Small intestine (tissue), 7 donors: ENCODE data around the gene SETBP1. TPM values are rescaled to one million over a fixed set of nuclear protein-coding genes. Genes with fewer than 3 reads are reported as not detected.
A peak's percentile ranks its signal among the peaks of the same experiment; 100 is the strongest.

Experiments used
- DNase-seq, 2 donors: peaks; one replicate each; pipeline versions ENCODE4 v3.0.0 to v3.0.0-alpha.2; 2013
- FAIRE-seq: peaks from 2 replicates; lab custom pipeline; 2012; peaks lifted over from hg19 to GRCh38; lab: Jason Lieb, UNC
- H3K27ac ChIP-seq, 3 donors: one replicate each; pipeline ENCODE4 v1.5.1; 2013; ENCODE audit warnings: low read length in 2 of 3, mild to moderate bottlenecking in 2 of 3, control low read depth in 1 of 3, inconsistent platforms in 1 of 3, low read depth in 1 of 3, moderate library complexity in 1 of 3
- H3K27me3 ChIP-seq, 3 donors: one replicate each; pipeline ENCODE4 v1.6.1; 2013; ENCODE audit warnings: low read length in 3 of 3, inconsistent platforms in 1 of 3; ENCODE audit not compliant: control insufficient read depth in 3 of 3, insufficient read depth in 3 of 3
- H3K36me3 ChIP-seq, 3 donors: one replicate each; pipeline ENCODE4 v1.6.1; 2013; ENCODE audit warnings: low read length in 3 of 3, inconsistent platforms in 1 of 3, low read depth in 1 of 3, mild to moderate bottlenecking in 1 of 3, moderate library complexity in 1 of 3; ENCODE audit not compliant: control insufficient read depth in 3 of 3, insufficient read depth in 2 of 3
- H3K4me1 ChIP-seq, 3 donors: one replicate each; pipeline ENCODE4 v1.6.1; 2013; ENCODE audit warnings: low read length in 2 of 3, inconsistent platforms in 1 of 3, low read depth in 1 of 3, mild to moderate bottlenecking in 1 of 3, moderate library complexity in 1 of 3; ENCODE audit not compliant: control insufficient read depth in 3 of 3, insufficient read depth in 2 of 3
- H3K4me3 ChIP-seq, 3 donors: one replicate each; pipeline ENCODE4 v1.5.1; 2013; ENCODE audit warnings: low read length in 3 of 3, control low read depth in 1 of 3, inconsistent platforms in 1 of 3, low read depth in 1 of 3, mild to moderate bottlenecking in 1 of 3, moderate library complexity in 1 of 3
- H3K9me3 ChIP-seq, 2 donors: one replicate each; pipeline ENCODE4 v1.6.1; 2013; ENCODE audit warnings: low read depth in 1 of 2, low read length in 1 of 2; ENCODE audit not compliant: control insufficient read depth in 2 of 2, insufficient read depth in 1 of 2
- WGBS, 3 donors: extraction: QIAGEN DNeasy Blood & Tissue Kit; methylation state at CpG; one replicate each; pipeline ENCODE4 v1.1.7; 2013; 5-methylcytosine and 5-hydroxymethylcytosine counted together
- polyA plus RNA-seq, 4 donors: library from polyadenylated mRNA; stranded (reverse) in 3 of 4; unstranded in 1 of 4; fragments of 200-250 nt in 3 of 4; fragments of 120-200 nt in 1 of 4; gene quantifications; one replicate each; pipeline versions ENCODE4 v1.2.1 to v1.2.3, GENCODE V29; 2013
- donor health status: healthy with polysubstance abuse.
- donor health status: control.
- donor health status: control.
- donor health status: Bipolar disorder and iron deficiency.
- donor health status: healthy.

SETBP1 gene
- polyA plus RNA-seq, 4 donors = 0.54 to 5.8 (median 1.8) TPM; not detected in 1

GRCh38 chr18:44876755-44877154, 196.1 kb downstream of the SETBP1 start:
- Histone ChIP-seq H3K27ac (no peak overlapping the region), H3K9me3 (peaks cover 0 to 5% of the 10 kb centered on the region in 2 donors), H3K27me3 (no peaks in the 10 kb centered on the region), H3K4me3 (no peak overlapping the region), H3K4me1 (no peaks in the 10 kb centered on the region), H3K36me3 (peaks cover 0 to 5% (median 0%) of the 10 kb centered on the region in 3 donors)
- WGBS, 3 donors = 89 to 96% (median 92%) methylated on average over 3 of the region's 3 CpGs
- DNase-seq = no peak
- no peak for FAIRE-seq

- no peak for FAIRE-seq
- no peaks in the 10 kb centered on the region for H3K4me1 ChIP-seq
Observed at GRCh38 chr18:44878335-44878734, 197.6 kb downstream of the SETBP1 start.

DNA sequence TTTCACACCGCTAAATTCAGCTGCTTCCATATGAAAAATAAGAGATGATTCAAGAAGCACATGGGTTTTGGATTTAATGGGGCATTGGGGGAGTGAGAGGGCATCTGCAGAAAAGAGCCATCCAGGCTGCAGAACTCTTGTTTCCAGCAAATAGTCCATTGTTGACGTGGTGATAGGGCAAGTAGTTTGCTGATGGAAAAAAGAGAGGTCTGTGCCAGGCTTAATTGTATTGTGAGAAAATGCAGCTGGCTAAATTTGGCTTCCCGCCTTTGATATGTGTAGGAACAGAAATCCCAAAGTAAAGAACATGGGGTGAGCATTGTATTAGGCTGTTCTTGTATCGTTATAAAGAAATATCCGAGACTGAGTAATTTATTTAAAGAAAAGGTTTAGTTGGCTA, 199.5 kb downstream of the SETBP1 start:
- FAIRE-seq = no peak
- DNase-seq = no peak
- H3K4me1 ChIP-seq = no peaks in the 10 kb centered on the region
- 83 to 89% (median 87%) methylated on average over 5 of the region's 5 CpGs for WGBS, 3 donors
- peaks cover 0 to 5% of the 10 kb centered on the region in 2 donors for H3K9me3 ChIP-seq
- no peaks in the 10 kb centered on the region for H3K27me3 ChIP-seq
- peaks cover 0 to 3% (median 0%) of the 10 kb centered on the region in 3 donors for H3K36me3 ChIP-seq
- H3K4me3 ChIP-seq = no peak overlapping the region
- H3K27ac ChIP-seq = no peak overlapping the region

More at GRCh38 chr18:44878335-44878734, 197.6 kb downstream of the SETBP1 start:
- Histone ChIP-seq H3K9me3 (peaks cover 0 to 5% of the 10 kb centered on the region in 2 donors), H3K27me3 (no peaks in the 10 kb centered on the region), H3K36me3 (peaks cover 0 to 3% (median 0%) of the 10 kb centered on the region in 3 donors), H3K27ac (no peak overlapping the region), H3K4me3 (no peak overlapping the region)
- DNase-seq = no peak

GRCh38 chr18:44881461-44882162, 200.9 kb downstream of the SETBP1 start:
- FAIRE-seq = no peak
- WGBS, 3 donors = 70 to 91% (median 84%) methylated on average over 9 of the region's 9 CpGs
- no peak overlapping the region for H3K4me3 ChIP-seq
- no peaks in the 10 kb centered on the region for H3K27me3 ChIP-seq
- H3K36me3 ChIP-seq = peaks cover 0 to 3% (median 0%) of the 10 kb centered on the region in 3 donors
- H3K27ac ChIP-seq = no peak overlapping the region
- peaks cover 0 to 7% (median 0%) of the 10 kb centered on the region in 3 donors for H3K4me1 ChIP-seq
- no peak for DNase-seq
- H3K9me3 ChIP-seq = peaks cover 0 to 5% of the 10 kb centered on the region in 2 donors

GRCh38 chr18:44882163-44882868, 201.6 kb downstream of the SETBP1 start:
- no peaks in the 10 kb centered on the region for H3K27me3 ChIP-seq
- WGBS, 3 donors = 74 to 94% (median 81%) methylated on average over 6 of the region's 6 CpGs
- no peak overlapping the region for H3K4me3 ChIP-seq
- H3K27ac ChIP-seq = no peak overlapping the region
- no peak for DNase-seq
- peaks cover 0 to 5% of the 10 kb centered on the region in 2 donors for H3K9me3 ChIP-seq
- no peak for FAIRE-seq
- H3K36me3 ChIP-seq = no peaks in the 10 kb centered on the region
- peaks cover 2 to 12% (median 4%) of the 10 kb centered on the region in 3 donors for H3K4me1 ChIP-seq

GRCh38 chr18:44883671-44884070, 203.0 kb downstream of the SETBP1 start:
- Histone ChIP-seq H3K4me1 (peaks cover 4 to 18% (median 5%) of the 10 kb centered on the region in 3 donors), H3K27ac (no peak overlapping the region), H3K9me3 (peaks cover 0 to 5% of the 10 kb centered on the region in 2 donors), H3K27me3 (no peaks in the 10 kb centered on the region), H3K36me3 (no peaks in the 10 kb centered on the region), H3K4me3 (no peak overlapping the region)
- no peak for FAIRE-seq
- DNase-seq = no peak
- 94 to 97% (median 95%) methylated on average over 4 of the region's 4 CpGs for WGBS, 3 donors

DNA sequence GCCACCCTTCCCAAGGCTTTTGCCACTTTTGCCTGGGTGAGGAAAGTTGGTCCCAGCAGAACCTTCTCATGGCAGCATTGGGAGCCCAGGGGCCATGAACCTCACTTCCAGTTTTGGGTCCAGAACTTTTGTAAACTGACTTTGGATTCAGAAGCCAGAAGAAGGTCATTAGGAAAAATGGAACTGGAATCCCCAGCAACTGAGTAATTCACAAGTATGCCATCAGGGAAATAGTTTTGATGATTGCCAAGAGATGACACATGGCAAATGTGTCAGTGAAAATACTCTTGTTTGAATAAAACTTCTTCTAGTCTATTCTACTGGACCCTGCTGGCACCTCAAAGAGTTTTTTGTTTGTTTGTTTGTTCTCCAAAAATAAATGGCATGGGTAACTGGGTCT, 203.7 kb downstream of the SETBP1 start:
- H3K4me3 ChIP-seq = no peak overlapping the region
- peaks cover 0 to 5% of the 10 kb centered on the region in 2 donors for H3K9me3 ChIP-seq
- H3K27me3 ChIP-seq = no peaks in the 10 kb centered on the region
- H3K27ac ChIP-seq = no peak overlapping the region
- H3K36me3 ChIP-seq = no peaks in the 10 kb centered on the region
- DNase-seq = no peak
- H3K4me1 ChIP-seq = peaks cover 4 to 18% (median 5%) of the 10 kb centered on the region in 3 donors
- FAIRE-seq = no peak

DNA sequence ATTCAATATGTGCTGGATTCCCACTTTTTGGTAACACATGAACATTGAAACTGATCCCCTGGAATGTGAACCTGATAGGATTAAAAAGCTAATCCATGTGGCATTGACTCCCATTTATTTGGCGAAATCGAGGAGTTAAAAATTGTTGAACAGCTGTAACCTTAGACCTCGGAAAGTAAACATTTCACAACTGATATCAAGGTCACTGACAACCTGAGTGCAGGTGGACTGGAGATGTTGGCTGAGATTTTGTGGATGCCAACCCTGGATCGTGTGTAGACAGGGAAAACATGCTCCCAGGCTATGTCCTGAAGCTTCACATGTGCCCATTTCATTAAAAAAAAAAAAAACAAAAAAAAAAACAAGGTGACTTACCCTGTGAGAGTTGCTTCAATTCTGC, 204.8 kb downstream of the SETBP1 start:
- H3K27ac ChIP-seq = no peak overlapping the region
- H3K27me3 ChIP-seq = no peaks in the 10 kb centered on the region
- H3K4me1 ChIP-seq = peaks cover 4 to 18% (median 5%) of the 10 kb centered on the region in 3 donors
- H3K4me3 ChIP-seq = no peak overlapping the region
- H3K9me3 ChIP-seq = no peaks in the 10 kb centered on the region
- no peaks in the 10 kb centered on the region for H3K36me3 ChIP-seq
- DNase-seq (peak; percentile 5 to 32), FAIRE-seq (no peak)
- 27 to 78% (median 36%) methylated on average over 4 of the region's 4 CpGs for WGBS, 3 donors
